GM19455 (cell line): ENCODE results near the gene DIS3L2.
"Not testable (repeated sequence)": the region's sequence is repeated elsewhere in the genome, so short reads cannot be mapped to it uniquely, and the experiment has no call there.

Source experiments
- ATAC-seq: cut with Tn5 transposase; IDR thresholded peaks from one replicate; pipeline ENCODE4 v1.9.1; 2021; ENCODE audit not compliant: unreplicated experiment

Gene DIS3L2

GRCh38 chr2:232316461-232317330 is 355.2 kb downstream of the DIS3L2 start:
- no peak for ATAC-seq

DNA sequence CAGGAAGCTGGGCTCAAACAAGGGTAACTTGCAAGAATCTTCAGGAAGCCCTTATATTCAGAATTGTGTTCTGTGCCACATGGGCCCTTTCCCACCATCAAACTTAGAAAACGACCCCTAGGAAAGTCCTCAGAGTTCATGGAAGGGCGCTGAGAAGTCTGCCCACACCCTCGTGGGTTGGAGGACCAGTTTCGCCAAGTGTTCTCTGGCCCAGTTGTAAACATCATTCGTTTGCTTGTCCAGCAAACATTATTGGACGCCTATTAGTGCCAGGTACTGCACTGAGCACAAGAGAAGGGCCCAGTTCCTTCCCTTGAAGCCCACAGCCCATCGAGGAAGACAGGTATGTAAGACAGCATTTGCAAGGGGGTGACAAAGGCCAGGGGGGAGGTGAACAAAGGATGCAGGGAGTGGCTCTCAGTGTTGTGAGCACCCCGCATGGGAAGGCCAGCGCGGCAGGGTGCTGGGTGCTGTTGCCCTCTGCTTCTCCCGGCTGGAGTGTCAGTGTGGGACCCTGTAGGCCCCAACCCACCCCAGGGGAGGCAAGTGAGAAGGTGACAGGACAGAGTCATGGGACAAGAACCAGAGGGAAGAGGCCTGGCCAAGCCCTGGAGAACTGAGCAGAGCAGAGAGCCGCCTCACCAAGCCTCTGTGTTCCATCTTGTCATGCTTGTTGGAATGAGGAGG is 356.8 kb downstream of the DIS3L2 start:
- no peak for ATAC-seq

DNA sequence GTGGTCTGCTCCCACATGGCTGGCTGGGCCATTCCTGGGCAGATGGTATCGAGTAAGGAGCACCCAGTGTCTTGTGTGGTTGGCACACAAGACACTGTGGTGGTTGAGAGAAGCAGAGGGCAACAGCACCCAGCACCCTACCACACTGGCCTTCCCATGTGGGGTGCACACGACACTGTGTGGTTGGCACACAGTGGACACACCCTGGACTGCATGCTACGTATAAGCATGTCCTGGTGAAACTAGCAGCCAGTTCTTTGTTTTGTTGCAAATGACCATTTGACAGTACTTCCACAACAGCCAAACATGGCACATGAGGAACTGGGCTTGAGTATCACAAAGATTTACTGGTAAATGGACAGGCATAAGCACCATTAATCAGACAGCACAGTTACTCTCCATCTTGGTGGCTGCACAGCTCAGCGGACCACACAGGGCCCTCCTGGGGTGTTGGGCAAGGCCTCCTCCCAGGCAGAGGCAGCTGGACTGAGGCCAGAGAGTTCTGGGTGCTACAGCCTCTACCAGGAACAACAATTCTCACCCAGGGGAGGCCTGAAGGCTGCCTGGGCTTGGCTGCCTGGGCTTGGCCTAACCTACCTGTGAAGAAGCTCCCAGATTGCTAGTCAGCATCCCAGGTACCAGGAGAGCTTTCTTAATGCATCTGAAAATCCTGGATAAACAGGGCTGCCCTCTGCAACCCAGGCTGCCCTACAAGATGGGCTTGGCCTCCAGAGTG is 357.7 kb downstream of the DIS3L2 start:
- ATAC-seq = no peak

GRCh38 chr2:232319803-232320442 is 358.4 kb downstream of the DIS3L2 start:
- ATAC-seq = no peak

DNA sequence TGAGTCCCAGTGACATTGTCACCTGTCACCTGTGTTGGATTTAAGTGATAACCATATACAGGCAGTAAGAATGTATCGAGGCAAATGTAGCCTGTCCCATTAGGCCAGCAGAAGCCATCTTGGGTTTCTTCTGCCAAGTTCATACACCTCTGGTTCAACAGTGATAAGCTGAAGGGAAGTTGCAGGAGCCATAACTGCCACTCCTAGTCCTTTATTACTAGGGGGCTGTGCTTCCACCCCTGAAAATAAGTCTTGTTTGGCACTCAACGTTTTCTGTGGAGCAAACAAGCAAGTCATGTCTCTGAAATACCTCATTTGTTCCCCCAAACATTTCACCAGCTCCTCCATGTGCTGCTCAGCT is 358.9 kb downstream of the DIS3L2 start:
- no peak for ATAC-seq

- ATAC-seq = no peak
Observed at GRCh38 chr2:232321156-232321816, 359.8 kb downstream of the DIS3L2 start.

GRCh38 chr2:232321817-232322559 is 360.5 kb downstream of the DIS3L2 start:
- ATAC-seq = no peak

- no peak for ATAC-seq
Observed at GRCh38 chr2:232322560-232323327, 361.2 kb downstream of the DIS3L2 start.

GRCh38 chr2:232323328-232323650 is 361.8 kb downstream of the DIS3L2 start:
- no peak for ATAC-seq

DNA sequence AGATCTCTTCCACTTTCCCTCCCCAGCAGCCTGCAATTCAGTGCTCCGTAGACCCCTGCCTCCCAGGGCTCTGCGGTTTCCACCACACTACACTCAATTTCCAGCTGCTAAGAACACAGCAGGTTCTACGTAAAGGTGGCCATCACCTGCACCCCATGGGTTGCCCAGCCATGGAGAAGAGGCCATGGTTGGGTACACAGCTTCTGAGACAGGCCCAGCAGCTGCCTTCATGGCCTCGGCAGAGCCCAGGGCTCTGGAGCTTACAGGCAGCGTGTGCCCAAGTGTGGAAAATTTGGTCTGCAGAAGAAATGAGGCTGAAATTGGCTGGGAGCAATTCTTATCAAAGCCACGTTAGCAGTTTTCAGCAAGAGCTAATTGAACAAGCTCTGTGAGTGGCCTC is 362.5 kb downstream of the DIS3L2 start:
- not testable (repeated sequence) for ATAC-seq

DNA sequence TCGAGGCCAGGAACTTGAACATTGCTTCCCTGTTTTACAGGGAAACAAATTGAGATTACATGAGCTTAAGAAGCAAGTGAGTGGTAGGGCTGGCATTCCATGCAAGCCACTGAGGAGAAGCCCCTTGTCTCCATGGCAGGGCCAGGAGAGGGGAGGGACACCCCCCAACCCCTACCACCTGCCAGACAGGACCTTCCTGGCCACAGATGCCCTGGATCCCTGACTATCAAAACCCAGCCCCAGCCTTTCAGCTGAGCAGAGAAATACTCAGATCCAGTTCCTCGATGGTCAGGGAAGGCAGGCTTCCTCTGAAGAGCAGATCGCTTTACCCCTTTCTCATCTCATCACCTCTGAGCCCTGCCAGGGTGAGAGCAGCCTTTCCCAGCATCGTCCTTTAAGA is 363.3 kb downstream of the DIS3L2 start:
- no peak for ATAC-seq

- no peak for ATAC-seq
Observed at GRCh38 chr2:232325324-232326273, 364.1 kb downstream of the DIS3L2 start.

DNA sequence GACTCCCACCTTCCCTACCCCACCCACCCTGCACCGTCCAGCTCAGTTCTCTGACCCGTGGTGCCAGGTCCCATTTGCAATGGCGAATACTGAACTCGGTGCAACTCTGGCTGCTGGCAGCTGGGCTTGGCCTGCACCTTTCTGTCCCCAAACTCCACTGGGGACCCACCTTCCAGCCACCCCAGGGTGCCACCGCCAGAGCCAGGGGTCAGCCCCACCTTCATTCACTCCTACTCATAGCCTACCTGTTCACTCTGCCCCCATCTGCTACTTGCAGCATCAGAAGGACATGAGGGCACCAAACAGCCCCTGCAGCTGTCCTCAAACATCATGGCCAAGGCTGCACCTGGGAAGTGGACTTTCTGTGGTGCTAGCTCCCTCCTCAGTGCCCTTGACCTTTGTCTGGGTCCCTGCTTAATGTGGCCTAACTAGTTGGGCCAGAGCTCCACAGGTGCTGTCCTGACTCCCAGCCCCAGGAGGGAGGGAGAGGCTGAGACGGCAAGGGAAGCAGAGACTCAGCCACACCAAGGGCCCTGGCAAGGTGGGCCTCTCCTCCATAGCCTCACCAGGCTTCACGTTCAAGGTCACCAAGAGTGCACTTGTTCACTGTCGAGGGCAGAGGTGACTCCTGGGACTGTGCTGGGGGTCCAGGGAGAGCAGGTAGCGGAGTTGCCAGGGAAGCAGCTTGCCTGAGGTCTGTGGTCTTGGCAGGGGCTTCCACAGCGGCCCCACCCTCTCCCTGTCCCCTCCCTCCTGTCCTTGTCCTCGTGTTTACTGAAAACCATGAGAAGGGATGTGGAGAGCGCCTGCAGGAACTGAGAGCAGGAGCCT is 365.0 kb downstream of the DIS3L2 start:
- ATAC-seq = not testable (repeated sequence)

GRCh38 chr2:232327105-232328031 is 365.9 kb downstream of the DIS3L2 start:
- no peak for ATAC-seq

GRCh38 chr2:232328032-232328422 is 366.5 kb downstream of the DIS3L2 start:
- no peak for ATAC-seq
